Measurements from ENCODE around the gene TAPBPL.

TAPBPL gene

DNA sequence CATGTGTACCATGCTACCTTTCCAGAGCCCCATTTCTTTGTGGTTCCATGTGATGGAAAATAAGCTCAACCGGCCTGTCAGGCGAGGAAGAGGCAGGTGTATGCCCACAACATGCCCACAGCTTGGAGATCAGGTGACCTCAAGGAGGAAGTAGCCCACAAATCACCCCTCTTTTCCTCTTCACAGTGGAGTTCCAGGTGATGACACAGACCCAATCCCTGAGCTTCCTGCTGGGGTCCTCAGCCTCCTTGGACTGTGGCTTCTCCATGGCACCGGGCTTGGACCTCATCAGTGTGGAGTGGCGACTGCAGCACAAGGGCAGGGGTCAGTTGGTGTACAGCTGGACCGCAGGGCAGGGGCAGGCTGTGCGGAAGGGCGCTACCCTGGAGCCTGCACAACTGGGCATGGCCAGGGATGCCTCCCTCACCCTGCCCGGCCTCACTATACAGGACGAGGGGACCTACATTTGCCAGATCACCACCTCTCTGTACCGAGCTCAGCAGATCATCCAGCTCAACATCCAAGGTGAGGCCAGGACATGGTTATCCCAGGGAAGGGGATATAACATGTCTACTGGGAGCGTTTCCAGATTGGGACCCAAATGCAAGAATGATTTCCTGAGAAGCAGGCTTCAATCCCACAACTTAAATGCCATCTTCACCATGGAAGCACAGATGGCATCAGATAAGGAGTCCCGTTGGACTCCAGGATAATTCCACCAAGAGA, 5.5 kb downstream of the TAPBPL start:
- Histone ChIP-seq H3K27me3 (ENCODE audit: insufficient read depth, low read length) (no peaks in the 10 kb centered on the region), H3K36me3 (ENCODE audit: insufficient read depth, low read length) (peaks cover 21% of the 10 kb centered on the region), H3K9me3 (ENCODE audit: insufficient read depth, low read depth, low read length) (no peaks in the 10 kb centered on the region), H3K27ac (ENCODE audit: low read depth, low read length) (no peak overlapping the region), H3K4me1 (ENCODE audit: insufficient read depth, low read length) (peaks cover 11% of the 10 kb centered on the region), H3K4me3 (ENCODE audit: low read length) (no peak overlapping the region), H3K9ac (ENCODE audit: low read depth, low read length) (no peak overlapping the region)
- 95% methylated on average over 12 of the region's 12 CpGs for WGBS

GRCh38 chr12:6458281-6459003, 6.6 kb downstream of the TAPBPL start:
- Histone ChIP-seq H3K4me1 (ENCODE audit: insufficient read depth, low read length) (peaks cover under 1% of the 10 kb centered on the region; the same call in 1 of the 2 replicates), H3K9me3 (ENCODE audit: insufficient read depth, low read depth, low read length) (no peaks in the 10 kb centered on the region), H3K4me3 (ENCODE audit: low read length) (no peak overlapping the region), H3K27me3 (ENCODE audit: insufficient read depth, low read length) (no peaks in the 10 kb centered on the region), H3K36me3 (ENCODE audit: insufficient read depth, low read length) (peaks cover 31% of the 10 kb centered on the region), H3K9ac (ENCODE audit: low read depth, low read length) (no peak overlapping the region), H3K27ac (ENCODE audit: low read depth, low read length) (no peak overlapping the region)
- WGBS = 91% methylated on average over 14 of the region's 14 CpGs

DNA sequence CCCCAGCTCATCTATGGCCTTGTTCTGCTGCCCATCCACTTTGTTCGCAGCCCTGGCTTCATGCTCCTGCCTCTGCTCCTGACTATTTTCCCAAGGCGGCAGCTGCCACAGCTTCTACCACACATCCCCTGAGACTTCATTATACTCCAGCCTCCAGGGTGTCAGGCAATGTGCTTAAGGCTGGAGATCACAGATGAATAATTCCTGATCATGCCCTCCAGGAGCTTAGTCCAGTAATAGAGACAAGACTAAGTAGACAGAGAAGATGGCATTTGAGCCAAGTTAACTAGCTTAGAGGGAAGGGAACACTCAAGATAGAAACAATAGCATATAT, 7.1 kb downstream of the TAPBPL start:
- H3K4me3 ChIP-seq (ENCODE audit: low read length) = no peak overlapping the region
- no peaks in the 10 kb centered on the region for H3K27me3 ChIP-seq (ENCODE audit: insufficient read depth, low read length)
- H3K27ac ChIP-seq (ENCODE audit: low read depth, low read length) = no peak overlapping the region
- 97% methylated on average over 2 of the region's 2 CpGs for WGBS
- H3K9me3 ChIP-seq (ENCODE audit: insufficient read depth, low read depth, low read length) = no peaks in the 10 kb centered on the region
- H3K4me1 ChIP-seq (ENCODE audit: insufficient read depth, low read length) = no peaks in the 10 kb centered on the region
- H3K36me3 ChIP-seq (ENCODE audit: insufficient read depth, low read length) = peaks cover 37% of the 10 kb centered on the region
- no peak overlapping the region for H3K9ac ChIP-seq (ENCODE audit: low read depth, low read length)

DNA sequence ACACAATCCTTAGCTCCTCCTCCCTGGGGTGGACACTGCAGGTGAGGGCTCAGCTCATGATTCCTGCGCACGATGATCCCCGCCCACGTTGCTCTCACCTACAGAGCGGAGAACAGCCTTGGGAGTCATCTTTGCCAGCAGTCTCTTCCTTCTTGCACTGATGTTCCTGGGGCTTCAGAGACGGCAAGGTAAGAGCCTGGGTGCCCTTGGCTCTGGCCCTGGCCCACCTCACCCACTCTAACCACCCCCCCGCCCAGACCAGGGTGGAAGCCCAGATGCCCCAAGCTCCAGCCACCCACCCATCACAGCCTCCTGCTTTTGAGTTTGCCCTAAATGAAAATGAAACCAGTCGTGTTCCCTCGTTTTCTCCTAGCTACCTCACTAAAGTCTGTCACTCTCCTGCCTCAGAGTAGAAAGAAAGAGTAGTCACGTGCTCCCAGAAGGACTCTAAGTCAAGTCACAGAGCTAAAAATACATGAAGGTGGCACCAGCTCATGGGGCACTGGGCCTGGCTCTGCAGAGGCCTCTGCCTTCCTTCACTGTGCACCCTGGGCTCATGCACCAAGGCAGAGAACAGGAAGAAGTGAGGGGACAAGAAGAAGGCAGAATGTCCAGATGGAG, 9.0 kb downstream of the TAPBPL start:
- 95% methylated on average over 10 of the region's 10 CpGs for WGBS
- Histone ChIP-seq H3K4me3 (ENCODE audit: low read length) (no peak overlapping the region), H3K36me3 (ENCODE audit: insufficient read depth, low read length) (peaks cover 51% of the 10 kb centered on the region)

GRCh38 chr12:6461401-6462233, 9.8 kb downstream of the TAPBPL start:
- Histone ChIP-seq H3K9me3 (ENCODE audit: insufficient read depth, low read depth, low read length) (no peaks in the 10 kb centered on the region), H3K4me1 (ENCODE audit: insufficient read depth, low read length) (no peaks in the 10 kb centered on the region)

More for the DNA sequence above, 9.0 kb downstream of the TAPBPL start:
- no peak overlapping the region for H3K27ac ChIP-seq (ENCODE audit: low read depth, low read length)
- H3K9ac ChIP-seq (ENCODE audit: low read depth, low read length) = no peak overlapping the region
- H3K27me3 ChIP-seq (ENCODE audit: insufficient read depth, low read length) = no peaks in the 10 kb centered on the region
- no peaks in the 10 kb centered on the region for H3K9me3 ChIP-seq (ENCODE audit: insufficient read depth, low read depth, low read length)
- H3K4me1 ChIP-seq (ENCODE audit: insufficient read depth, low read length) = no peaks in the 10 kb centered on the region

GRCh38 chr12:6462234-6462995, 10.6 kb downstream of the TAPBPL start:
- Histone ChIP-seq H3K9ac (ENCODE audit: low read depth, low read length) (no peak overlapping the region), H3K36me3 (ENCODE audit: insufficient read depth, low read length) (peaks cover 52% of the 10 kb centered on the region), H3K9me3 (ENCODE audit: insufficient read depth, low read depth, low read length) (no peaks in the 10 kb centered on the region), H3K27ac (ENCODE audit: low read depth, low read length) (no peak overlapping the region), H3K27me3 (ENCODE audit: insufficient read depth, low read length) (no peaks in the 10 kb centered on the region), H3K4me1 (ENCODE audit: insufficient read depth, low read length) (no peaks in the 10 kb centered on the region), H3K4me3 (ENCODE audit: low read length) (no peak overlapping the region)
- WGBS = 93% methylated on average over 14 of the region's 14 CpGs

More at GRCh38 chr12:6461401-6462233, 9.8 kb downstream of the TAPBPL start:
- no peaks in the 10 kb centered on the region for H3K27me3 ChIP-seq (ENCODE audit: insufficient read depth, low read length)
- peaks cover 52% of the 10 kb centered on the region for H3K36me3 ChIP-seq (ENCODE audit: insufficient read depth, low read length)
- H3K4me3 ChIP-seq (ENCODE audit: low read length) = no peak overlapping the region
- H3K27ac ChIP-seq (ENCODE audit: low read depth, low read length) = no peak overlapping the region
- H3K9ac ChIP-seq (ENCODE audit: low read depth, low read length) = no peak overlapping the region
- WGBS = 95% methylated on average over 15 of the region's 15 CpGs

DNA sequence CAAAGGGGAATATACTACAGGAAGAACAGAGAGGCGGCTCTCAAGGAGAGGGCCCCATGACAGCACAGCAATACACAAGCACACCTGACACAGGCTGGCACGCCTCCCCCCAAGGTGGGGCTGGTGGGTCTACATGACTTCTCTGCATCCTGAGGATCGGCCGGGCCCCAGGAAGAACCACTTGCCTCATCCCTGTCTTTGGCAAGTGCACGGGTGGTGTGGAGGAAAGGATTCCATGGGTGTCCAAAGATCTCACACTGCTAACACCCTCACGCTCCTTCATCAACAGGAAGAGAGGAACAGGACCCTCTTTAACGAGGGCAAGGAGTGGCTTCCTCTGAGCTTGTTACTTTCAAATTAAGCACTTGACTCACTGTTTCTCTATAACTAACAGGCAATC, 11.4 kb downstream of the TAPBPL start:
- H3K4me3 ChIP-seq (ENCODE audit: low read length) = no peak overlapping the region
- H3K4me1 ChIP-seq (ENCODE audit: insufficient read depth, low read length) = no peaks in the 10 kb centered on the region
- H3K9me3 ChIP-seq (ENCODE audit: insufficient read depth, low read depth, low read length) = no peaks in the 10 kb centered on the region
- 96% methylated on average over 7 of the region's 7 CpGs for WGBS
- H3K9ac ChIP-seq (ENCODE audit: low read depth, low read length) = no peak overlapping the region
- H3K36me3 ChIP-seq (ENCODE audit: insufficient read depth, low read length) = peaks cover 55% of the 10 kb centered on the region
- H3K27me3 ChIP-seq (ENCODE audit: insufficient read depth, low read length) = no peaks in the 10 kb centered on the region
- H3K27ac ChIP-seq (ENCODE audit: low read depth, low read length) = no peak overlapping the region

GRCh38 chr12:6463858-6464257, 12.0 kb downstream of the TAPBPL start:
- H3K4me1 ChIP-seq (ENCODE audit: insufficient read depth, low read length) = no peaks in the 10 kb centered on the region
- no peak overlapping the region for H3K4me3 ChIP-seq (ENCODE audit: low read length)
- no peaks in the 10 kb centered on the region for H3K27me3 ChIP-seq (ENCODE audit: insufficient read depth, low read length)
- WGBS = 94% methylated on average over 6 of the region's 6 CpGs
- H3K9ac ChIP-seq (ENCODE audit: low read depth, low read length) = no peak overlapping the region
- no peak overlapping the region for H3K27ac ChIP-seq (ENCODE audit: low read depth, low read length)
- H3K9me3 ChIP-seq (ENCODE audit: insufficient read depth, low read depth, low read length) = no peaks in the 10 kb centered on the region
- H3K36me3 ChIP-seq (ENCODE audit: insufficient read depth, low read length) = peaks cover 55% of the 10 kb centered on the region

GRCh38 chr12:6464531-6464930, 12.7 kb downstream of the TAPBPL start:
- H3K9me3 ChIP-seq (ENCODE audit: insufficient read depth, low read depth, low read length) = no peaks in the 10 kb centered on the region
- H3K27ac ChIP-seq (ENCODE audit: low read depth, low read length) = no peak overlapping the region
- peaks cover 55% of the 10 kb centered on the region for H3K36me3 ChIP-seq (ENCODE audit: insufficient read depth, low read length)
- H3K9ac ChIP-seq (ENCODE audit: low read depth, low read length) = no peak overlapping the region
- peaks cover 1% of the 10 kb centered on the region; the same call in 1 of the 2 replicates for H3K4me1 ChIP-seq (ENCODE audit: insufficient read depth, low read length)
- H3K4me3 ChIP-seq (ENCODE audit: low read length) = no peak overlapping the region
- WGBS = 92% methylated on average over 8 of the region's 8 CpGs
- no peaks in the 10 kb centered on the region for H3K27me3 ChIP-seq (ENCODE audit: insufficient read depth, low read length)

GRCh38 chr12:6465467-6466183, 13.8 kb downstream of the TAPBPL start:
- H3K27ac ChIP-seq (ENCODE audit: low read depth, low read length) = no peak overlapping the region
- 66% methylated on average over 6 of the region's 6 CpGs for WGBS
- H3K27me3 ChIP-seq (ENCODE audit: insufficient read depth, low read length) = no peaks in the 10 kb centered on the region
- H3K9ac ChIP-seq (ENCODE audit: low read depth, low read length) = no peak overlapping the region
- no peak overlapping the region for H3K4me3 ChIP-seq (ENCODE audit: low read length)
- peaks cover 5% of the 10 kb centered on the region; the same call in 1 of the 2 replicates for H3K4me1 ChIP-seq (ENCODE audit: insufficient read depth, low read length)
- H3K36me3 ChIP-seq (ENCODE audit: insufficient read depth, low read length) = peaks cover 52% of the 10 kb centered on the region
- H3K9me3 ChIP-seq (ENCODE audit: insufficient read depth, low read depth, low read length) = no peaks in the 10 kb centered on the region
